H1 (cell line): ENCODE measurements around the gene CEBPA. TPM values are rescaled to one million over a fixed set of nuclear protein-coding genes. Genes with fewer than 3 reads are reported as not detected.

Experiments used
- CTCF ChIA-PET: fragments of 300-600 bp; sonication (Branson Sonifier 250); formaldehyde crosslinking; loops from one replicate; lab custom pipeline; 2021; ENCODE audit not compliant: partially characterized antibody; lab: Charles Lee
- POLR2A ChIA-PET: fragments of 300-600 bp; sonication (Branson Sonifier 250); formaldehyde crosslinking; loops from one replicate; lab custom pipeline; 2021; ENCODE audit warnings: inconsistent platforms; ENCODE audit not compliant: partially characterized antibody; lab: Charles Lee
- DNase-seq, 2 experiments: peaks; one replicate each; pipeline versions ENCODE4 v3.0.0 to v3.0.0-alpha.2; 2010 to 2022; ENCODE audit warnings: low spot score in 2 of 2, low read depth in 1 of 2, mixed read lengths in 1 of 2
- FAIRE-seq: peaks from 2 replicates; lab custom pipeline; 2011; peaks lifted over from hg19 to GRCh38; lab: Jason Lieb, UNC
- H2AFZ ChIP-seq: 2 replicates; pipeline ENCODE4 v1.8.1; 2012; ENCODE audit warnings: low read length, inconsistent platforms
- H2AK5ac ChIP-seq: 2 replicates; pipeline ENCODE4 v1.6.1; 2013; ENCODE audit warnings: low read depth, low read length
- H2BK120ac ChIP-seq: replicated peaks from 2 replicates; pipeline ENCODE3; 2013; ENCODE audit warnings: low read depth, low read length, inconsistent platforms
- H2BK12ac ChIP-seq: 2 replicates; pipeline ENCODE4 v1.6.1; 2013; ENCODE audit warnings: low read depth, low read length
- H2BK15ac ChIP-seq: 2 replicates; pipeline ENCODE4 v1.6.1; 2013; ENCODE audit warnings: low read length
- H2BK20ac ChIP-seq: 2 replicates; pipeline ENCODE4 v1.6.1; 2013; ENCODE audit warnings: low read length
- H2BK5ac ChIP-seq: 2 replicates; pipeline ENCODE4 v1.6.1; 2013; ENCODE audit warnings: low read depth, low read length
- H3K14ac ChIP-seq: 2 replicates; pipeline ENCODE4 v1.6.1; 2013; ENCODE audit warnings: inconsistent platforms; ENCODE audit not compliant: insufficient read length
- H3K18ac ChIP-seq: 2 replicates; pipeline ENCODE4 v1.6.1; 2013; ENCODE audit warnings: low read length; ENCODE audit errors: extremely low read depth
- H3K23ac ChIP-seq: 2 replicates; pipeline ENCODE4 v1.6.1; 2013; ENCODE audit warnings: inconsistent platforms; ENCODE audit not compliant: insufficient read length
- H3K23me2 ChIP-seq: 2 replicates; pipeline ENCODE4 v1.6.1; 2013; ENCODE audit warnings: low read depth, low read length
- H3K27ac ChIP-seq: 2 replicates; pipeline ENCODE4 v1.6.1; 2011; ENCODE audit warnings: low read depth, low read length, inconsistent platforms
- H3K27me3 ChIP-seq, 4 experiments: replicated peaks in 1 of 4; 1 replicate in 1 of 4; 2 replicates in 3 of 4; pipeline versions ENCODE4 v1.6.1 to v1.8.1; 2011 to 2013; ENCODE audit warnings: low read length in 3 of 4, mild to moderate bottlenecking in 3 of 4, inconsistent platforms in 2 of 4, mixed read lengths in 2 of 4, moderate library complexity in 1 of 4; ENCODE audit not compliant: control insufficient read depth in 3 of 4, insufficient read depth in 3 of 4; ENCODE audit errors: extremely low read depth in 1 of 4
- H3K36me3 ChIP-seq, 4 experiments: 2 replicates each; pipeline versions ENCODE4 v1.6.1 to v1.8.1; 2011 to 2013; ENCODE audit warnings: mild to moderate bottlenecking in 4 of 4, low read length in 3 of 4, moderate library complexity in 2 of 4, control low read depth in 1 of 4, inconsistent platforms in 1 of 4; ENCODE audit not compliant: insufficient read depth in 4 of 4, control insufficient read depth in 2 of 4
- H3K4ac ChIP-seq: replicated peaks from 2 replicates; pipeline ENCODE3; 2013; ENCODE audit warnings: low read length, low read depth, mixed read lengths, inconsistent platforms; ENCODE audit not compliant: insufficient read length
- H3K4me1 ChIP-seq, 4 experiments: replicated peaks in 1 of 4; 1 replicate in 1 of 4; 2 replicates in 3 of 4; pipeline versions ENCODE4 v1.6.1 to v1.8.1; 2011 to 2013; ENCODE audit warnings: low read length in 3 of 4, inconsistent platforms in 2 of 4, mixed read lengths in 1 of 4; ENCODE audit not compliant: insufficient read depth in 4 of 4, control insufficient read depth in 3 of 4
- H3K4me2 ChIP-seq, 2 experiments: 2 replicates each; pipeline versions ENCODE4 v1.6.1 to v1.8.1; 2011 to 2013; ENCODE audit warnings: low read depth in 2 of 2, low read length in 2 of 2, control low read depth in 1 of 2, inconsistent platforms in 1 of 2, mild to moderate bottlenecking in 1 of 2; ENCODE audit not compliant: insufficient read depth in 1 of 2
- H3K4me3 ChIP-seq, 4 experiments: fragments of 200-600, 300-600 bp in 1 of 4; sonication (generic), shearing (Covaris generic), sonication (Bioruptor Twin) in 1 of 4; 2 replicates each; pipeline versions ENCODE4 v1.5.1 to v1.8.1; 2011 to 2016; ENCODE audit warnings: low read length in 4 of 4, low read depth in 3 of 4, control low read depth in 2 of 4, inconsistent platforms in 2 of 4, mild to moderate bottlenecking in 2 of 4, mixed read lengths in 1 of 4, moderate library complexity in 1 of 4; ENCODE audit not compliant: insufficient read depth in 2 of 4; ENCODE audit errors: extremely low read depth in 1 of 4
- H3K56ac ChIP-seq: replicated peaks from 2 replicates; pipeline ENCODE3; 2013; ENCODE audit warnings: low read depth, mild to moderate bottlenecking, mixed read lengths, low read length, inconsistent platforms; ENCODE audit not compliant: insufficient read length
- H3K79me1 ChIP-seq: 2 replicates; pipeline ENCODE4 v1.6.1; 2013; ENCODE audit warnings: low read depth, low read length, control low read depth
- H3K79me2 ChIP-seq, 2 experiments: 2 replicates each; pipeline versions ENCODE4 v1.6.1 to v1.8.1; 2012 to 2013; ENCODE audit warnings: low read length in 2 of 2, mild to moderate bottlenecking in 2 of 2, inconsistent platforms in 1 of 2; ENCODE audit not compliant: insufficient read depth in 2 of 2, control insufficient read depth in 1 of 2
- H3K9ac ChIP-seq, 4 experiments: replicated peaks in 1 of 4; 1 replicate in 1 of 4; 2 replicates in 3 of 4; pipeline versions ENCODE4 v1.6.1 to v1.8.1; 2011 to 2013; ENCODE audit warnings: low read depth in 3 of 4, low read length in 3 of 4, control low read depth in 2 of 4, mild to moderate bottlenecking in 2 of 4, moderate library complexity in 2 of 4, inconsistent platforms in 1 of 4; ENCODE audit errors: extremely low read depth in 1 of 4
- H3K9me3 ChIP-seq, 2 experiments: 2 replicates each; pipeline versions ENCODE4 v1.6.1 to v1.8.1; 2012 to 2013; ENCODE audit warnings: mild to moderate bottlenecking in 2 of 2, moderate library complexity in 2 of 2, control low read depth in 1 of 2, inconsistent platforms in 1 of 2, low read depth in 1 of 2, low read length in 1 of 2, mixed read lengths in 1 of 2; ENCODE audit not compliant: insufficient read depth in 2 of 2
- H4K20me1 ChIP-seq, 2 experiments: replicated peaks in 1 of 2; 2 replicates each; pipeline versions ENCODE3 to v1.8.1; 2011 to 2013; ENCODE audit warnings: inconsistent platforms in 2 of 2, low read length in 2 of 2, mild to moderate bottlenecking in 1 of 2; ENCODE audit not compliant: insufficient read depth in 2 of 2, control insufficient read depth in 1 of 2
- H4K5ac ChIP-seq: 2 replicates; pipeline ENCODE4 v1.6.1; 2013; ENCODE audit warnings: low read length, low read depth, mixed read lengths, inconsistent platforms; ENCODE audit not compliant: insufficient read length
- H4K8ac ChIP-seq: 2 replicates; pipeline ENCODE4 v1.8.0; 2013; ENCODE audit warnings: mild to moderate bottlenecking, moderate library complexity, low read length, inconsistent platforms; ENCODE audit not compliant: insufficient read depth; ENCODE audit errors: extremely low read depth
- H4K91ac ChIP-seq: replicated peaks from 2 replicates; pipeline ENCODE3; 2013; ENCODE audit warnings: low read length, mixed read lengths, inconsistent platforms; ENCODE audit not compliant: insufficient read length
- CEBPB ChIP-seq: IDR thresholded peaks from 2 replicates; pipeline ENCODE4 v1.6.1; 2012; ENCODE audit warnings: low read depth, low read length
- EP300 ChIP-seq, 2 experiments: IDR thresholded peaks; 1 replicate in 1 of 2; 2 replicates in 1 of 2; pipeline ENCODE4 v1.6.1; 2011 to 2012; ENCODE audit warnings: low read depth in 2 of 2, low read length in 2 of 2, mild to moderate bottlenecking in 2 of 2, borderline replicate concordance in 1 of 2, inconsistent platforms in 1 of 2, moderate library complexity in 1 of 2
- GABPA ChIP-seq: IDR thresholded peaks from 2 replicates; pipeline ENCODE4 v1.6.1; 2011; ENCODE audit warnings: mild to moderate bottlenecking, low read length, moderate library complexity, borderline replicate concordance; ENCODE audit not compliant: insufficient read depth
- NANOG ChIP-seq: IDR thresholded peaks from 2 replicates; pipeline ENCODE4 v1.6.1; 2011; ENCODE audit warnings: low read length, low read depth, mild to moderate bottlenecking, inconsistent platforms; ENCODE audit not compliant: insufficient read depth, poor library complexity, severe bottlenecking
- POLR2A ChIP-seq, 2 experiments: IDR thresholded peaks; 1 replicate in 1 of 2; 2 replicates in 1 of 2; pipeline ENCODE4 v1.6.1; 2011; ENCODE audit warnings: low read depth in 2 of 2, low read length in 2 of 2, mild to moderate bottlenecking in 2 of 2; ENCODE audit errors: control extremely low read depth in 1 of 2
- TEAD4 ChIP-seq: IDR thresholded peaks from 2 replicates; pipeline ENCODE4 v1.6.1; 2012; ENCODE audit warnings: low read depth, low read length, inconsistent platforms, mixed read lengths
- YY1 ChIP-seq: IDR thresholded peaks from 2 replicates; pipeline ENCODE4 v1.6.1; 2011; ENCODE audit warnings: low read depth, mild to moderate bottlenecking, low read length
- whole genome bisulfite sequencing, 2 experiments: shearing (Covaris generic) in 1 of 2; methylation state at CpG; one replicate each; pipeline versions ENCODE4 v1.1.6 to v1.1.7; 2013 to 2015; ENCODE audit warnings: low lambda C conversion rate in 2 of 2, mixed read lengths in 2 of 2, inconsistent platforms in 1 of 2, low coverage in 1 of 2, missing lambda C conversion rate in 1 of 2; ENCODE audit not compliant: insufficient replicate concordance in 2 of 2, insufficient coverage in 1 of 2, insufficient read length in 1 of 2; ENCODE audit errors: extremely low coverage in 1 of 2, missing lambda C conversion rate in 1 of 2; 5-methylcytosine and 5-hydroxymethylcytosine counted together
- polyA plus RNA-seq, 7 experiments: library from polyadenylated mRNA; depleted of rRNA in 3 of 7; stranded (reverse) in 5 of 7; unstranded in 2 of 7; fragments of >200 nt in 5 of 7; fragments of 200-250 nt in 2 of 7; gene quantifications; 1 replicate in 5 of 7; 2 replicates in 1 of 7; 4 replicates in 1 of 7; pipeline versions ENCODE4 v1.2.1 to v1.2.3, GENCODE V29; 2011 to 2013; ENCODE audit warnings: missing spikeins in 2 of 7, mixed read lengths in 2 of 7
- total RNA-seq: library from RNA; stranded (reverse); fragmentation: NEBNext Ultra II Directional; extraction: Animal tissue kit (Norgen Biotek cat#: 25700); gene quantifications from 2 replicates; pipeline ENCODE4 v1.2.1, GENCODE V29; 2021

The CEBPA gene
- total and polyA plus RNA-seq, 2 of the 8 experiments (the other 6 are each of a cell fraction or from before 2014, with no cell fraction given), result 2.0 to 2.7 TPM

DNA sequence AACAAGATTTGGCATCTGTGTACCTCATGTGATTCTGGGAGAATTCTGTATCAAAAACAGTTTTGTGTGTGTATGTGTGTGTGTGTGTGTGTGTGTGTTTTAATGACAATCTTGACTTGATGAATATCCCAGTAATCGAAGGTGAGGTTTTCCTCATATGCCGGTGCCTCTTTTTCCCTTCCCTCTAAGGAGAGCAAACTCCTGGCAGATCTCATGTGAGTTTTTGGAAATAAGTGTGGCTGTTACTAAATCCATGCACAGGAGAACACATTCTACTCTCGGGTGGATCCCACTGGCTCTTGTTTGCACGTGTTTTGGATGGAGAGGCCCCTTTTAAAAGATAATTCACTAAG is 42.2 kb upstream of the CEBPA start:
- Histone ChIP-seq H3K9me3 (no peaks in the 10 kb centered on the region), H3K79me2 (no peaks in the 10 kb centered on the region), H2BK20ac (no peak overlapping the region), H3K18ac (no peak overlapping the region), H2BK5ac (no peak overlapping the region), H4K8ac (no peak overlapping the region)
- POLR2A ChIA-PET, result no interaction called here
- TF ChIP-seq GABPA (no peak), POLR2A (IDR thresholded peaks at IDR 0.05; ENCODE audit: control extremely low read depth in 1 of 2, low read depth in 2 of 2, low read length in 2 of 2) (no peak), EP300 (IDR thresholded peaks at IDR 0.05; ENCODE audit: borderline replicate concordance in 1 of 2, low read depth in 2 of 2, low read length in 2 of 2) (no peak), NANOG (no peak), CEBPB (no peak), YY1 (no peak), TEAD4 (no peak)
- TF ChIP-seq, all 59 proteins: peak for 0
- Histone ChIP-seq H3K14ac (no peak overlapping the region), H3K23ac (no peak overlapping the region), H3K23me2 (no peaks in the 10 kb centered on the region; the same call in 1 of the 2 replicates), H3K4me2 (no peak overlapping the region), H2BK120ac (no peak overlapping the region), H2BK15ac (no peak overlapping the region), H2AFZ (no peak overlapping the region), H2AK5ac (no peak overlapping the region), H4K91ac (no peak overlapping the region), H3K4me1 (no peaks in the 10 kb centered on the region; a peak in 1 of 7 replicates), H3K27ac (no peak overlapping the region), H3K56ac (no peak overlapping the region), H3K4me3 (no peak overlapping the region), H3K4ac (no peak overlapping the region), H3K9ac (no peak overlapping the region), H3K36me3 (no peaks in the 10 kb centered on the region), H4K20me1 (no peaks in the 10 kb centered on the region), H4K5ac (no peak overlapping the region), H2BK12ac (no peak overlapping the region), H3K27me3 (0 out of 7 replicates have a peak, but pooled peaks cover 0 to 3% (median 0%) of the 10 kb centered on the region in 4 experiments), H3K79me1 (no peaks in the 10 kb centered on the region)
- no peak for FAIRE-seq
- 62% methylated on average over 4 of the region's 4 CpGs; no CpG with 5 or more reads in 1 of the 2 experiments for WGBS, 2 experiments
- CTCF ChIA-PET, result no interaction called here
- no peak for DNase-seq
